GM12878 (cell line): ENCODE data around the gene PITPNC1.

Experiments used
- BHLHE40 ChIP-seq, 2 experiments: fragments of 450-650 bp in 1 of 2; IDR thresholded peaks; 2 replicates each; pipeline ENCODE4 v1.6.1; 2011 to 2017; ENCODE audit warnings: low read depth in 2 of 2, borderline replicate concordance in 1 of 2, improper control_type of control experiment in 1 of 2, low read length in 1 of 2, mild to moderate bottlenecking in 1 of 2
- BRCA1 ChIP-seq: IDR thresholded peaks from 2 replicates; pipeline ENCODE4 v1.6.1; 2011; ENCODE audit warnings: low read depth, low read length, improper control_type of control experiment
- CEBPB ChIP-seq, 2 experiments: fragments of 150-350 bp in 1 of 2; IDR thresholded peaks; 2 replicates each; pipeline ENCODE4 v1.6.1; 2012 to 2014; ENCODE audit warnings: low read depth in 2 of 2, low read length in 2 of 2, borderline replicate concordance in 1 of 2, inconsistent platforms in 1 of 2
- CTCF ChIP-seq, 3 experiments: IDR thresholded peaks in 2 of 3; conservative IDR thresholded peaks in 1 of 3; 2 replicates each; pipeline ENCODE4 v1.5.1; 2011; ENCODE audit warnings: low read depth in 3 of 3, low read length in 3 of 3, mild to moderate bottlenecking in 3 of 3, control low read depth in 2 of 3, moderate library complexity in 2 of 3, inconsistent platforms in 1 of 3, mixed read lengths in 1 of 3; ENCODE audit not compliant: control insufficient read depth in 2 of 3, insufficient read depth in 1 of 3; ENCODE audit errors: extremely low read depth in 1 of 3
- EZH2 ChIP-seq: IDR thresholded peaks from 2 replicates; pipeline ENCODE4 v1.6.1; 2012; ENCODE audit warnings: low read depth, mild to moderate bottlenecking, control low read depth, inconsistent platforms, low read length, borderline replicate concordance; ENCODE audit not compliant: control insufficient read depth
- HCFC1 ChIP-seq: fragments of 150-350 bp; IDR thresholded peaks from 2 replicates; pipeline ENCODE4 v1.6.1; 2014; ENCODE audit warnings: low read length
- IRF5 ChIP-seq: fragments of 450-650 bp; IDR thresholded peaks from 2 replicates; pipeline ENCODE4 v1.6.1; 2017; ENCODE audit warnings: borderline replicate concordance
- NFIC ChIP-seq: IDR thresholded peaks from 2 replicates; pipeline ENCODE4 v1.6.1; 2012; ENCODE audit warnings: low read depth, mild to moderate bottlenecking, inconsistent platforms, low read length, moderate library complexity
- POLR2A ChIP-seq: IDR thresholded peaks from 2 replicates; pipeline ENCODE4 v1.6.1; 2011; ENCODE audit warnings: low read depth, mild to moderate bottlenecking, low read length
- RELA ChIP-seq: fragments of 450-650 bp; IDR thresholded peaks from 2 replicates; pipeline ENCODE4 v1.8.0; 2014; ENCODE audit warnings: borderline replicate concordance; ENCODE audit not compliant: partially characterized antibody
- REST ChIP-seq: IDR thresholded peaks from 2 replicates; pipeline ENCODE4 v1.6.1; 2012; ENCODE audit warnings: mild to moderate bottlenecking, low read depth, low read length
- SUPT20H ChIP-seq: IDR thresholded peaks from 2 replicates; pipeline ENCODE4 v1.6.1; 2011; ENCODE audit warnings: low read depth, mild to moderate bottlenecking, low read length, moderate library complexity, borderline replicate concordance; ENCODE audit not compliant: control insufficient read depth
- TF ChIP-seq, protein P1 (sequence below): fragments of 450-650 bp; IDR thresholded peaks from 2 replicates; pipeline ENCODE4 v1.6.1; 2018; ENCODE audit warnings: mild to moderate bottlenecking, low read depth, moderate library complexity; ENCODE audit not compliant: partially characterized antibody
- TF ChIP-seq, protein P2 (sequence below): IDR thresholded peaks from 2 replicates; pipeline ENCODE4 v1.6.1; 2012; ENCODE audit warnings: low read depth, low read length, improper control_type of control experiment

DNA sequence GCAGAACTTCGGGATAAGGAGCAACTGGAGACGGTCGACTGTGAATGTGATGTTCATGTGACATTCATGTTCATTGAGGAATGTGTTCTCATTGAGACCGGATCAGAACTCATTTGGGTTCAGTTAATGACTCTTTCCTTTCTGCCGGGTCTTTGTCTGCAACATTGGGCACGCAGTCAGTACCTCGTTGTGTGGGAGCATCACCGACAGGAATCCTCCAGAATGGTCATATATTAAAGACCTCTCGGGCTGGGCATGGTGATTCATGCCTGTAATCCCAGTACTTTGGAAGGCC lies 144.6 kb downstream of the PITPNC1 start:
- TF ChIP-seq, protein P1, sequence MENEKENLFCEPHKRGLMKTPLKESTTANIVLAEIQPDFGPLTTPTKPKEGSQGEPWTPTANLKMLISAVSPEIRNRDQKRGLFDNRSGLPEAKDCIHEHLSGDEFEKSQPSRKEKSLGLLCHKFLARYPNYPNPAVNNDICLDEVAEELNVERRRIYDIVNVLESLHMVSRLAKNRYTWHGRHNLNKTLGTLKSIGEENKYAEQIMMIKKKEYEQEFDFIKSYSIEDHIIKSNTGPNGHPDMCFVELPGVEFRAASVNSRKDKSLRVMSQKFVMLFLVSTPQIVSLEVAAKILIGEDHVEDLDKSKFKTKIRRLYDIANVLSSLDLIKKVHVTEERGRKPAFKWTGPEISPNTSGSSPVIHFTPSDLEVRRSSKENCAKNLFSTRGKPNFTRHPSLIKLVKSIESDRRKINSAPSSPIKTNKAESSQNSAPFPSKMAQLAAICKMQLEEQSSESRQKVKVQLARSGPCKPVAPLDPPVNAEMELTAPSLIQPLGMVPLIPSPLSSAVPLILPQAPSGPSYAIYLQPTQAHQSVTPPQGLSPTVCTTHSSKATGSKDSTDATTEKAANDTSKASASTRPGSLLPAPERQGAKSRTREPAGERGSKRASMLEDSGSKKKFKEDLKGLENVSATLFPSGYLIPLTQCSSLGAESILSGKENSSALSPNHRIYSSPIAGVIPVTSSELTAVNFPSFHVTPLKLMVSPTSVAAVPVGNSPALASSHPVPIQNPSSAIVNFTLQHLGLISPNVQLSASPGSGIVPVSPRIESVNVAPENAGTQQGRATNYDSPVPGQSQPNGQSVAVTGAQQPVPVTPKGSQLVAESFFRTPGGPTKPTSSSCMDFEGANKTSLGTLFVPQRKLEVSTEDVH = no peak
- no peak for TF ChIP-seq CEBPB (IDR thresholded peaks at IDR 0.05; ENCODE audit: borderline replicate concordance in 1 of 2, low read depth in 2 of 2, low read length in 2 of 2)
- no peak for TF ChIP-seq NFIC
- TF ChIP-seq BHLHE40 (IDR thresholded peaks at IDR 0.05; ENCODE audit: borderline replicate concordance in 1 of 2, low read depth in 2 of 2, low read length in 1 of 2) = no peak
- TF ChIP-seq EZH2 = no peak
- TF ChIP-seq IRF5 = no peak
- no peak for TF ChIP-seq CTCF (IDR thresholded peaks at IDR 0.05 in 2 of 3, conservative IDR thresholded peaks at IDR 0.05 in 1 of 3; ENCODE audit: control insufficient read depth in 2 of 3, extremely low read depth in 1 of 3, insufficient read depth in 1 of 3, low read depth in 3 of 3, low read length in 3 of 3)
- no peak for TF ChIP-seq POLR2A
- no peak for TF ChIP-seq BRCA1
- no peak for TF ChIP-seq REST
- TF ChIP-seq, protein P2, sequence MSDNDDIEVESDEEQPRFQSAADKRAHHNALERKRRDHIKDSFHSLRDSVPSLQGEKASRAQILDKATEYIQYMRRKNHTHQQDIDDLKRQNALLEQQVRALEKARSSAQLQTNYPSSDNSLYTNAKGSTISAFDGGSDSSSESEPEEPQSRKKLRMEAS = no peak
- TF ChIP-seq SUPT20H = no peak
- TF ChIP-seq HCFC1 = no peak
- TF ChIP-seq RELA = no peak
